K562 (cell line): ENCODE results near the gene PRKCB. TPM values are rescaled to one million over a fixed set of nuclear protein-coding genes. Genes with fewer than 3 reads are reported as not detected.

ENCODE experiments used
- ATAC-seq: fragments of 200-7000 bp; cut with Tn5 transposase; 3 replicates; pipeline ENCODE4 v1.9.1; 2020; ENCODE audit warnings: moderate library complexity
- BruUV-seq: library from RNA; stranded (reverse); fragments of 400-500 nt; replicated peaks from 2 replicates; lab custom pipeline; 2021; lab: Mats Ljungman, UMichigan
- CTCF ChIA-PET: fragments of 300-600 bp; formaldehyde crosslinking; extraction: SDS; loops from one replicate; lab custom pipeline; 2021; ENCODE audit warnings: low intra/inter-chr PET ratio; lab: Yijun Ruan, JAX
- POLR2A ChIA-PET: fragments of 300-600, 350-650 bp; sonication (Branson Sonifier 250); formaldehyde crosslinking; extraction: SDS; loops from one replicate; lab custom pipeline; 2021; ENCODE audit warnings: antibody characterized with exemption, inconsistent platforms; lab: Yijun Ruan, JAX
- DNase-seq, 4 experiments: peaks; one replicate each; pipeline versions ENCODE4 v3.0.0 to v3.0.0-alpha.2; 2011 to 2018; ENCODE audit warnings: low spot score in 3 of 4, mixed read lengths in 3 of 4; ENCODE audit errors: extremely low read depth in 1 of 4
- FAIRE-seq: peaks from 2 replicates; lab custom pipeline; 2011; peaks lifted over from hg19 to GRCh38; lab: Jason Lieb, UNC
- H2AFZ ChIP-seq: 2 replicates; pipeline ENCODE4 v1.6.0; 2011; ENCODE audit warnings: low read depth, low read length, control low read depth, inconsistent platforms
- H3K27ac ChIP-seq: fragments of 200-600 bp; 3 replicates; pipeline ENCODE4 v1.8.0; 2011; ENCODE audit warnings: low read depth, mild to moderate bottlenecking, control low read depth, inconsistent platforms, low read length, moderate library complexity, mixed read lengths; ENCODE audit errors: extremely low read depth
- H3K27me3 ChIP-seq, 2 experiments: fragments of 300-600 bp in 1 of 2; 2 replicates in 1 of 2; 3 replicates in 1 of 2; pipeline versions ENCODE4 v1.6.0 to v1.8.0; 2011; ENCODE audit warnings: inconsistent platforms in 2 of 2, low read length in 2 of 2, mild to moderate bottlenecking in 1 of 2, mixed read lengths in 1 of 2, moderate library complexity in 1 of 2; ENCODE audit not compliant: control insufficient read depth in 2 of 2, insufficient read depth in 2 of 2
- H3K36me3 ChIP-seq: fragments of 300-600 bp; 3 replicates; pipeline ENCODE4 v1.8.0; 2011; ENCODE audit warnings: mild to moderate bottlenecking, low read length, inconsistent platforms; ENCODE audit not compliant: control insufficient read depth, insufficient read depth
- H3K4me1 ChIP-seq, 2 experiments: fragments of 200-600 bp in 1 of 2; replicated peaks in 1 of 2; 2 replicates in 1 of 2; 3 replicates in 1 of 2; pipeline versions ENCODE4 v1.5.1 to v1.8.0; 2011; ENCODE audit warnings: inconsistent platforms in 2 of 2, low read length in 2 of 2, mild to moderate bottlenecking in 1 of 2, mixed read lengths in 1 of 2, moderate library complexity in 1 of 2; ENCODE audit not compliant: control insufficient read depth in 2 of 2, insufficient read depth in 2 of 2
- H3K4me2 ChIP-seq: 2 replicates; pipeline ENCODE4 v1.6.1; 2011; ENCODE audit warnings: low read length, control low read depth, inconsistent platforms, mixed read lengths; ENCODE audit not compliant: insufficient read depth
- H3K4me3 ChIP-seq: fragments of 200-600 bp; sonication (generic), shearing (Covaris generic); 2 replicates; pipeline ENCODE4 v1.5.1; 2016; ENCODE audit warnings: control low read depth, inconsistent platforms
- H3K79me2 ChIP-seq: fragments of 200-600 bp; 3 replicates; pipeline ENCODE4 v1.8.0; 2011; ENCODE audit warnings: low read length, inconsistent platforms; ENCODE audit not compliant: control insufficient read depth, insufficient read depth
- H3K9ac ChIP-seq, 2 experiments: 2 replicates each; pipeline versions ENCODE4 v1.6.0 to v1.6.1; 2011; ENCODE audit warnings: low read depth in 2 of 2, low read length in 2 of 2, control low read depth in 1 of 2, inconsistent platforms in 1 of 2, mild to moderate bottlenecking in 1 of 2, mixed read lengths in 1 of 2; ENCODE audit not compliant: insufficient read depth in 1 of 2
- H3K9me1 ChIP-seq: one replicate; pipeline ENCODE4 v1.6.0; 2011; ENCODE audit warnings: inconsistent platforms, mild to moderate bottlenecking, low read length, moderate library complexity; ENCODE audit not compliant: control insufficient read depth, insufficient read depth
- H3K9me3 ChIP-seq: replicated peaks from 2 replicates; pipeline ENCODE4 v1.5.1; 2011; ENCODE audit warnings: low read depth, low read length, inconsistent platforms; ENCODE audit not compliant: control insufficient read depth, insufficient read depth
- H4K20me1 ChIP-seq: replicated peaks from 2 replicates; pipeline ENCODE4 v1.6.1; 2011; ENCODE audit warnings: low read length, inconsistent platforms, mixed read lengths; ENCODE audit not compliant: control insufficient read depth, insufficient read depth
- ADNP ChIP-seq: fragments of 200-800 bp; sonication (Bioruptor generic); IDR thresholded peaks from 2 replicates; pipeline ENCODE4 v1.6.1; 2016; ENCODE audit warnings: missing genetic modification characterization, missing compliant biosample characterization
- CSDE1 ChIP-seq, 2 experiments: fragments of 450-650 bp; IDR thresholded peaks; 2 replicates each; pipeline ENCODE4 v1.6.1; 2016; ENCODE audit warnings: mild to moderate bottlenecking in 1 of 2
- ESRRA ChIP-seq: fragments of 450-650 bp; IDR thresholded peaks from 2 replicates; pipeline ENCODE4 v1.6.1; 2014; ENCODE audit warnings: low read depth, mild to moderate bottlenecking, moderate library complexity, borderline replicate concordance
- KDM1A ChIP-seq, 2 experiments: fragments of 450-650 bp; IDR thresholded peaks; 2 replicates each; pipeline ENCODE4 v1.6.1; 2016; ENCODE audit warnings: mild to moderate bottlenecking in 2 of 2
- MAFG ChIP-seq: fragments of 450-650 bp; conservative IDR thresholded peaks from 2 replicates; pipeline ENCODE4 v1.6.1; 2016; ENCODE audit warnings: missing genetic modification characterization, missing compliant biosample characterization
- RBM25 ChIP-seq: fragments of 200-400 bp; formaldehyde crosslinking; IDR thresholded peaks from 2 replicates; pipeline ENCODE4 v1.6.1; 2018; ENCODE audit warnings: low read length, low read depth, moderate library complexity; ENCODE audit not compliant: severe bottlenecking
- SMARCA5 ChIP-seq: fragments of 450-650 bp; IDR thresholded peaks from 2 replicates; pipeline ENCODE4 v1.6.1; 2016
- SNAPC5 ChIP-seq: fragments of 250-450 bp; sonication (Bioruptor Pico); IDR thresholded peaks from 2 replicates; pipeline ENCODE4 v1.8.0; 2021; ENCODE audit warnings: moderate library complexity, mild to moderate bottlenecking, inconsistent platforms
- ZEB2 ChIP-seq: fragments of 450-650 bp; IDR thresholded peaks from 2 replicates; pipeline ENCODE4 v1.6.1; 2016
- ZFP91 ChIP-seq: sonication (generic); formaldehyde crosslinking; IDR thresholded peaks from 2 replicates; pipeline ENCODE4 v1.8.0; 2022; ENCODE audit warnings: mild to moderate bottlenecking, missing genetic modification reagents
- ZMIZ1 ChIP-seq, 2 experiments: fragments of 150-350 bp in 1 of 2; IDR thresholded peaks; 2 replicates each; pipeline ENCODE4 v1.6.1; 2012 to 2016; ENCODE audit warnings: low read depth in 2 of 2, low read length in 2 of 2, mild to moderate bottlenecking in 1 of 2, moderate library complexity in 1 of 2
- ZNF280A ChIP-seq: fragments of 450-650 bp; IDR thresholded peaks from 2 replicates; pipeline ENCODE4 v1.6.1; 2018; ENCODE audit warnings: mild to moderate bottlenecking, low read depth; ENCODE audit not compliant: partially characterized antibody
- WGBS: fragments of 100-300 bp; shearing (Covaris generic); methylation state at CpG from one replicate; pipeline ENCODE4 v1.1.6; 2016; ENCODE audit warnings: low coverage, mixed read lengths; ENCODE audit not compliant: insufficient coverage; ENCODE audit errors: missing lambda C conversion rate; 5-methylcytosine and 5-hydroxymethylcytosine counted together
- in situ Hi-C: fragments of 300-500 bp; cut with MboI; formaldehyde crosslinking; loops from 4 replicates; pipeline ENCODE4 v1.15.0; 2018; ENCODE audit warnings: inconsistent platforms, mixed read lengths
- intact Hi-C: fragments of 100-400 bp; cut with micrococcal nuclease; formaldehyde crosslinking; loops from 2 replicates; pipeline ENCODE4 v1.14.2; 2022
- polyA plus RNA-seq, 8 experiments: library from polyadenylated mRNA; depleted of rRNA in 4 of 8; stranded (reverse) in 5 of 8; unstranded in 3 of 8; fragments of >200 nt; fragmentation: Nextera tagmentation in 2 of 8; fragmentation: Illumina TruSeq in 1 of 8; extraction: Ambion mirVana in 2 of 8; extraction: Trizol in 1 of 8; gene quantifications; 2 replicates each; pipeline versions ENCODE4 v1.2.1 to v1.2.3, GENCODE V29; 2011 to 2014; ENCODE audit warnings: inconsistent platforms in 1 of 8, missing spikeins in 1 of 8
- total RNA-seq, 7 experiments: library from RNA; depleted of rRNA in 6 of 7; stranded (reverse); fragments of >200 nt in 6 of 7; fragmentation: Illumina TruSeq in 2 of 7; extraction: Trizol in 2 of 7; gene quantifications; 2 replicates each; pipeline versions ENCODE4 v1.2.1 to v1.2.3, GENCODE V29; 2011 to 2021; ENCODE audit warnings: low replicate concordance in 1 of 7

Gene PRKCB
- total and polyA plus RNA-seq, 9 of the 15 experiments (the other 6 are each of a cell fraction or from before 2014, with no cell fraction given) = 49.9 to 276 (median 148) TPM

- intact Hi-C loops = loop anchor here (5.0 kb wide), 1 partner anchor 132 kb away; no protein-coding TSS in a partner anchor
- BruUV-seq = no TSS peak
- Histone ChIP-seq H3K4me3 (no peak overlapping the region), H3K36me3 (peaks cover 82% of the 10 kb centered on the region), H2AFZ (no peak overlapping the region), H3K27me3 (no peaks in the 10 kb centered on the region), H3K79me2 (peaks cover 95% of the 10 kb centered on the region), H3K4me2 (no peak overlapping the region; the same call in 1 of the 2 replicates), H3K9ac (no peak overlapping the region; a peak in 1 of 4 replicates), H3K4me1 (peaks cover 7 to 19% of the 10 kb centered on the region in 2 experiments; a peak in 3 of 5 replicates), H3K27ac (peak overlapping the region; percentile 37; the same call in 1 of the 3 replicates), H3K9me1 (peaks cover 5% of the 10 kb centered on the region), H4K20me1 (0 out of 2 replicates have a peak, but pooled peaks cover 2% of the 10 kb centered on the region), H3K9me3 (no peaks in the 10 kb centered on the region)
- no peak for ATAC-seq
- no peak for FAIRE-seq
- POLR2A ChIA-PET = interaction anchor here (0.6 to 2.4 kb wide), 9 partner anchors 9 to 231 kb away, joined by 3 to 15 read pairs (median 4); no protein-coding TSS in a partner anchor
- WGBS = 88% methylated on average over 9 of the region's 9 CpGs
- in situ Hi-C loops = no loop called here
- CTCF ChIA-PET = no interaction called here
- DNase-seq = no peak
- TF ChIP-seq SNAPC5 = no peak
- peak; percentile 96 for TF ChIP-seq ESRRA
- TF ChIP-seq ADNP (tag) = peak; percentile 88
- 0 out of 2 replicates have a peak, but pooled peaks have one; percentile 61 for TF ChIP-seq SMARCA5
- no peak for TF ChIP-seq ZMIZ1 (IDR thresholded peaks at IDR 0.05; ENCODE audit: low read depth in 2 of 2, low read length in 2 of 2)
- no peak for TF ChIP-seq MAFG (tag)
- no peak for TF ChIP-seq ZNF280A
- no peak for TF ChIP-seq ZFP91 (CRISPR knock-in tag)
- TF ChIP-seq ZEB2 = no peak
- peak; percentile 61 to 76; a peak in 3 of 4 replicates for TF ChIP-seq KDM1A (IDR thresholded peaks at IDR 0.05)
- TF ChIP-seq CSDE1 (IDR thresholded peaks at IDR 0.05) = no peak
- peak; percentile 96 for TF ChIP-seq RBM25
Measured at GRCh38 chr16:23879735-23880373, 44.1 kb downstream of the PRKCB start.
